ENCODE data around the gene TMEM120B.

TMEM120B gene

GRCh38 chr12:121825041-121825523 lies 112.5 kb downstream of the TMEM120B start:
- WGBS, 2 experiments, result 95 to 96% methylated on average over 18 of the region's 18 CpGs
- no peaks in the 10 kb centered on the region for H3K27me3 ChIP-seq (ENCODE audit: control insufficient read depth, insufficient read depth, low read length, poor library complexity, severe bottlenecking)
- H3K36me3 ChIP-seq (ENCODE audit: control insufficient read depth, insufficient read depth, low read length), result peaks cover 26% of the 10 kb centered on the region
- H3K27ac ChIP-seq (ENCODE audit: insufficient read depth, low read depth, low read length, poor library complexity, severe bottlenecking), result no peak overlapping the region
- H3K4me3 ChIP-seq (ENCODE audit: insufficient read depth, low read depth, low read length), result no peak overlapping the region
- no peaks in the 10 kb centered on the region for H3K4me1 ChIP-seq (ENCODE audit: control insufficient read depth, insufficient read depth, low read length)
- no peaks in the 10 kb centered on the region for H3K9me3 ChIP-seq (ENCODE audit: control insufficient read depth, low read length)

GRCh38 chr12:121826318-121827150 lies 114.0 kb downstream of the TMEM120B start:
- no peak overlapping the region for H3K27ac ChIP-seq (ENCODE audit: insufficient read depth, low read depth, low read length, poor library complexity, severe bottlenecking)
- 89 to 92% methylated on average over 18 of the region's 18 CpGs for WGBS, 2 experiments

GRCh38 chr12:121827351-121828099 lies 115.0 kb downstream of the TMEM120B start:
- Histone ChIP-seq H3K27ac (ENCODE audit: insufficient read depth, low read depth, low read length, poor library complexity, severe bottlenecking) (no peak overlapping the region), H3K4me1 (ENCODE audit: control insufficient read depth, insufficient read depth, low read length) (no peaks in the 10 kb centered on the region), H3K4me3 (ENCODE audit: insufficient read depth, low read depth, low read length) (no peak overlapping the region), H3K36me3 (ENCODE audit: control insufficient read depth, insufficient read depth, low read length) (peaks cover 23% of the 10 kb centered on the region), H3K27me3 (ENCODE audit: control insufficient read depth, insufficient read depth, low read length, poor library complexity, severe bottlenecking) (no peaks in the 10 kb centered on the region), H3K9me3 (ENCODE audit: control insufficient read depth, low read length) (no peaks in the 10 kb centered on the region)
- 95% methylated on average over 48 of the region's 48 CpGs for WGBS, 2 experiments

More at GRCh38 chr12:121826318-121827150, 114.0 kb downstream of the TMEM120B start:
- H3K9me3 ChIP-seq (ENCODE audit: control insufficient read depth, low read length), result no peaks in the 10 kb centered on the region
- no peak overlapping the region for H3K4me3 ChIP-seq (ENCODE audit: insufficient read depth, low read depth, low read length)
- H3K4me1 ChIP-seq (ENCODE audit: control insufficient read depth, insufficient read depth, low read length), result no peaks in the 10 kb centered on the region
- no peaks in the 10 kb centered on the region for H3K27me3 ChIP-seq (ENCODE audit: control insufficient read depth, insufficient read depth, low read length, poor library complexity, severe bottlenecking)
- H3K36me3 ChIP-seq (ENCODE audit: control insufficient read depth, insufficient read depth, low read length), result peaks cover 23% of the 10 kb centered on the region

DNA sequence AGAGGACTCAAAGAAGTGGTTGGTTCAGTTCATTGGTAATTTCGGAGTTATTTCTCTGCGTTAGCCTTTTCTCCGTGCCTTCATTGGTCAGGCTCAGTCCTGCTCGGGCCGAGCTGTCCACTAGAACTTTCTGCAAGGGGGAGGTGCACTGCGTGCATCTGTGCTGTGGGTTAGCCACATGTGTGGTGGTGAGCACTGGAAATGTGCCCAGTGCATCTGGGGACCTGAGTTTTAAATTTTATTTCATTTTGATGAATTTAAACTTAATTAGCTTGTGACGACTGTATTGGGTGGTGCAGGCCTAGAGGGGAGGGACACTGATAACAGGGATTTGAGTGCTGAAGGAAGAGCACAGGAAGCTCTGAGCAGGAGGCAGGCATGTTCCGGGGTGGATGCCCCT lies 115.8 kb downstream of the TMEM120B start:
- Histone ChIP-seq H3K4me1 (ENCODE audit: control insufficient read depth, insufficient read depth, low read length) (no peaks in the 10 kb centered on the region), H3K4me3 (ENCODE audit: insufficient read depth, low read depth, low read length) (no peak overlapping the region), H3K9me3 (ENCODE audit: control insufficient read depth, low read length) (no peaks in the 10 kb centered on the region), H3K36me3 (ENCODE audit: control insufficient read depth, insufficient read depth, low read length) (peaks cover 23% of the 10 kb centered on the region), H3K27me3 (ENCODE audit: control insufficient read depth, insufficient read depth, low read length, poor library complexity, severe bottlenecking) (no peaks in the 10 kb centered on the region), H3K27ac (ENCODE audit: insufficient read depth, low read depth, low read length, poor library complexity, severe bottlenecking) (no peak overlapping the region)
- WGBS, 2 experiments, result 95 to 98% methylated on average over 8 of the region's 8 CpGs

GRCh38 chr12:121828826-121829225 lies 116.3 kb downstream of the TMEM120B start:
- H3K9me3 ChIP-seq (ENCODE audit: control insufficient read depth, low read length), result no peaks in the 10 kb centered on the region
- H3K27ac ChIP-seq (ENCODE audit: insufficient read depth, low read depth, low read length, poor library complexity, severe bottlenecking), result no peak overlapping the region
- no peak overlapping the region for H3K4me3 ChIP-seq (ENCODE audit: insufficient read depth, low read depth, low read length)
- no peaks in the 10 kb centered on the region for H3K27me3 ChIP-seq (ENCODE audit: control insufficient read depth, insufficient read depth, low read length, poor library complexity, severe bottlenecking)
- peaks cover 17% of the 10 kb centered on the region for H3K36me3 ChIP-seq (ENCODE audit: control insufficient read depth, insufficient read depth, low read length)
- 94 to 96% methylated on average over 9 of the region's 9 CpGs for WGBS, 2 experiments
- H3K4me1 ChIP-seq (ENCODE audit: control insufficient read depth, insufficient read depth, low read length), result no peaks in the 10 kb centered on the region

- peaks cover 14% of the 10 kb centered on the region for H3K36me3 ChIP-seq (ENCODE audit: control insufficient read depth, insufficient read depth, low read length)
- no peak overlapping the region for H3K4me3 ChIP-seq (ENCODE audit: insufficient read depth, low read depth, low read length)
- WGBS, 2 experiments, result 95 to 97% methylated on average over 6 to 7 of the region's 7 CpGs
- H3K27ac ChIP-seq (ENCODE audit: insufficient read depth, low read depth, low read length, poor library complexity, severe bottlenecking), result no peak overlapping the region
- H3K4me1 ChIP-seq (ENCODE audit: control insufficient read depth, insufficient read depth, low read length), result no peaks in the 10 kb centered on the region
- H3K9me3 ChIP-seq (ENCODE audit: control insufficient read depth, low read length), result no peaks in the 10 kb centered on the region
- H3K27me3 ChIP-seq (ENCODE audit: control insufficient read depth, insufficient read depth, low read length, poor library complexity, severe bottlenecking), result no peaks in the 10 kb centered on the region
These were observed 116.8 kb downstream of the TMEM120B start for GRCh38 chr12:121829250-121829918.

GRCh38 chr12:121830134-121830533 lies 117.6 kb downstream of the TMEM120B start:
- H3K36me3 ChIP-seq (ENCODE audit: control insufficient read depth, insufficient read depth, low read length), result peaks cover 14% of the 10 kb centered on the region
- 94% methylated on average over 23 of the region's 23 CpGs for WGBS, 2 experiments
- no peaks in the 10 kb centered on the region for H3K27me3 ChIP-seq (ENCODE audit: control insufficient read depth, insufficient read depth, low read length, poor library complexity, severe bottlenecking)
- no peaks in the 10 kb centered on the region for H3K9me3 ChIP-seq (ENCODE audit: control insufficient read depth, low read length)
- no peak overlapping the region for H3K4me3 ChIP-seq (ENCODE audit: insufficient read depth, low read depth, low read length)
- no peak overlapping the region for H3K27ac ChIP-seq (ENCODE audit: insufficient read depth, low read depth, low read length, poor library complexity, severe bottlenecking)
- H3K4me1 ChIP-seq (ENCODE audit: control insufficient read depth, insufficient read depth, low read length), result no peaks in the 10 kb centered on the region

- H3K36me3 ChIP-seq (ENCODE audit: control insufficient read depth, insufficient read depth, low read length), result peaks cover 14% of the 10 kb centered on the region
- H3K4me3 ChIP-seq (ENCODE audit: insufficient read depth, low read depth, low read length), result no peak overlapping the region
- 94 to 96% methylated on average over 29 of the region's 29 CpGs for WGBS, 2 experiments
- H3K4me1 ChIP-seq (ENCODE audit: control insufficient read depth, insufficient read depth, low read length), result no peaks in the 10 kb centered on the region
- no peak overlapping the region for H3K27ac ChIP-seq (ENCODE audit: insufficient read depth, low read depth, low read length, poor library complexity, severe bottlenecking)
- no peaks in the 10 kb centered on the region for H3K9me3 ChIP-seq (ENCODE audit: control insufficient read depth, low read length)
- H3K27me3 ChIP-seq (ENCODE audit: control insufficient read depth, insufficient read depth, low read length, poor library complexity, severe bottlenecking), result no peaks in the 10 kb centered on the region
These were observed 118.2 kb downstream of the TMEM120B start for GRCh38 chr12:121830588-121831265.

Data from ectodermal cell (in vitro differentiated cells).